Stimulated activated CD8-positive, alpha-beta memory T cell treated with anti-CD3 and anti-CD28 coated beads, Interleukin-7, amount 100 ng/mL, for 24 hours (primary cell): Measurements from ENCODE around the gene BCCIP.

Source experiments
- DNase-seq: peaks from one replicate; pipeline ENCODE4 v3.0.0-alpha.2; 2020; ENCODE audit warnings: low read depth

Gene BCCIP

GRCh38 chr10:125822878-125823662 lies at the start of gene BCCIP, which contains the start of gene UROS:
BCCIP (plus strand) TSS chr10:125823546; CDS start chr10:125823558, 12 bp downstream.
UROS (minus strand) TSS chr10:125823258; CDS start chr10:125816499, 6,759 bp downstream.
- peak; percentile 80 for DNase-seq

GRCh38 chr10:125773687-125774543 lies 49.4 kb upstream of the BCCIP start:
- DNase-seq = no peak

- DNase-seq = no peak
Observed at GRCh38 chr10:125774581-125775191, 48.7 kb upstream of the BCCIP start.

- no peak for DNase-seq
Observed at GRCh38 chr10:125775491-125776106, 47.7 kb upstream of the BCCIP start, which contains the start of gene MMP21. MMP21 (minus strand) TSS chr10:125775821; CDS start chr10:125775821, 0 bp downstream.

- no peak for DNase-seq
Observed at GRCh38 chr10:125777806-125778205, 45.5 kb upstream of the BCCIP start.

GRCh38 chr10:125778556-125778955 lies 44.8 kb upstream of the BCCIP start:
- DNase-seq = no peak

- DNase-seq = no peak
Observed at GRCh38 chr10:125779403-125780327, 43.7 kb upstream of the BCCIP start.

GRCh38 chr10:125781374-125781773 lies 42.0 kb upstream of the BCCIP start:
- no peak for DNase-seq

GRCh38 chr10:125782054-125782453 lies 41.3 kb upstream of the BCCIP start:
- DNase-seq = no peak

- DNase-seq = no peak
Observed at GRCh38 chr10:125782616-125783015, 40.7 kb upstream of the BCCIP start.

- DNase-seq = no peak
Observed at GRCh38 chr10:125783408-125783807, 39.9 kb upstream of the BCCIP start.

GRCh38 chr10:125783957-125784356 lies 39.4 kb upstream of the BCCIP start:
- DNase-seq = no peak

- no peak for DNase-seq
Observed at GRCh38 chr10:125785791-125786190, 37.6 kb upstream of the BCCIP start.

GRCh38 chr10:125788156-125789034 lies 35.0 kb upstream of the BCCIP start:
- no peak for DNase-seq

GRCh38 chr10:125792342-125793300 lies 30.7 kb upstream of the BCCIP start:
- DNase-seq = no peak

- DNase-seq = no peak
Observed at GRCh38 chr10:125795128-125795527, 28.2 kb upstream of the BCCIP start.

- DNase-seq = no peak
Observed at GRCh38 chr10:125795637-125796190, 27.6 kb upstream of the BCCIP start.

- DNase-seq = no peak
Observed at GRCh38 chr10:125797424-125797823, 25.9 kb upstream of the BCCIP start.
